B cell (primary cell): ENCODE results near the gene EXOC6. TPM values are rescaled to one million over a fixed set of nuclear protein-coding genes. Genes with fewer than 3 reads are reported as not detected.

Source experiments
- ATAC-seq: fragments of 200-7000 bp; cut with Tn5 transposase; one replicate; pipeline ENCODE4 v1.10.0; 2021; ENCODE audit warnings: low read depth, mild to moderate bottlenecking, moderate number of reproducible peaks, moderate library complexity
- CTCF ChIA-PET: fragments of 350-600 bp; sonication (Branson Sonifier 250); formaldehyde crosslinking; loops from one replicate; lab custom pipeline; 2021; ENCODE audit warnings: antibody characterized with exemption, inconsistent platforms; lab: Charles Lee
- POLR2A ChIA-PET: fragments of 350-600 bp; sonication (Branson Sonifier 250); formaldehyde crosslinking; loops from one replicate; lab custom pipeline; 2021; ENCODE audit warnings: antibody characterized with exemption; lab: Charles Lee
- DNase-seq: peaks from one replicate; pipeline ENCODE4 v3.0.0; 2013
- H2AFZ ChIP-seq: 2 replicates; pipeline ENCODE4 v1.6.1; 2012; ENCODE audit warnings: mild to moderate bottlenecking, low read depth, low read length; ENCODE audit not compliant: insufficient read depth, poor library complexity, severe bottlenecking
- H3K27ac ChIP-seq, 2 donors: 1 replicate in 1 of 2; 2 replicates in 1 of 2; pipeline ENCODE4 v1.5.1; 2012 to 2013; ENCODE audit warnings: low read length in 2 of 2, mild to moderate bottlenecking in 2 of 2, moderate library complexity in 1 of 2
- H3K27me3 ChIP-seq, 4 experiments: fragments of 200-600 bp in 1 of 4; sonication (generic) in 1 of 4; replicated peaks in 1 of 4; 1 replicate in 2 of 4; 2 replicates in 2 of 4; pipeline versions ENCODE4 v1.6.1 to v1.7.0; 2013 to 2016; ENCODE audit warnings: low read length in 3 of 4, mild to moderate bottlenecking in 2 of 4, mixed read lengths in 1 of 4, moderate library complexity in 1 of 4; ENCODE audit not compliant: insufficient read depth in 4 of 4, control insufficient read depth in 3 of 4; ENCODE audit errors: control extremely low read depth in 1 of 4
- H3K36me3 ChIP-seq, 2 experiments: replicated peaks in 1 of 2; 1 replicate in 1 of 2; 2 replicates in 1 of 2; pipeline versions ENCODE4 v1.6.1 to v1.7.1; 2013; ENCODE audit warnings: low read length in 1 of 2; ENCODE audit not compliant: insufficient read depth in 2 of 2, control insufficient read depth in 1 of 2; ENCODE audit errors: control extremely low read depth in 1 of 2, extremely low read depth in 1 of 2
- H3K4me1 ChIP-seq, 2 donors: fragments of 200-600 bp in 1 of 2; sonication (generic) in 1 of 2; 1 replicate in 1 of 2; 2 replicates in 1 of 2; pipeline versions ENCODE4 v1.5.1 to v1.6.1; 2013 to 2017; ENCODE audit warnings: low read length in 2 of 2; ENCODE audit not compliant: control insufficient read depth in 2 of 2, insufficient read depth in 2 of 2
- H3K4me2 ChIP-seq: replicated peaks from 2 replicates; pipeline ENCODE3; 2012; ENCODE audit warnings: mild to moderate bottlenecking, low read depth, low read length; ENCODE audit not compliant: poor library complexity, severe bottlenecking
- H3K4me3 ChIP-seq, 5 experiments: fragments of 200-600 bp in 1 of 5; sonication (generic) in 1 of 5; 1 replicate in 3 of 5; 2 replicates in 2 of 5; pipeline versions ENCODE4 v1.5.1 to v1.7.0; 2011 to 2016; ENCODE audit warnings: low read length in 4 of 5, mild to moderate bottlenecking in 4 of 5, low read depth in 2 of 5, control low read depth in 1 of 5, moderate library complexity in 1 of 5; ENCODE audit not compliant: insufficient read depth in 1 of 5; ENCODE audit errors: control extremely low read depth in 1 of 5, extremely low read depth in 1 of 5
- H3K79me2 ChIP-seq: fragments of 200-600 bp; sonication (generic); one replicate; pipeline ENCODE4 v1.6.0; 2016; ENCODE audit warnings: low read length; ENCODE audit not compliant: control insufficient read depth, insufficient read depth
- H3K9ac ChIP-seq: fragments of 200-600 bp; sonication (generic); 2 replicates; pipeline ENCODE4 v1.6.1; 2017; ENCODE audit warnings: mild to moderate bottlenecking, low read length, moderate library complexity
- H3K9me3 ChIP-seq, 3 donors: one replicate each; pipeline versions ENCODE4 v1.6.1 to v1.7.1; 2013; ENCODE audit warnings: low read length in 2 of 3; ENCODE audit not compliant: control insufficient read depth in 2 of 3, insufficient read depth in 1 of 3; ENCODE audit errors: control extremely low read depth in 1 of 3
- H4K20me1 ChIP-seq: 2 replicates; pipeline ENCODE4 v1.6.0; 2012; ENCODE audit warnings: mild to moderate bottlenecking, low read length; ENCODE audit not compliant: insufficient read depth, control insufficient read depth, poor library complexity, severe bottlenecking
- H3K27ac Mint-ChIP-seq: one replicate; pipeline ENCODE4 v1.8.0; 2021; ENCODE audit warnings: mixed read lengths
- H3K27me3 Mint-ChIP-seq: one replicate; pipeline ENCODE4 v1.8.0; 2021; ENCODE audit warnings: mixed read lengths
- H3K4me1 Mint-ChIP-seq: one replicate; pipeline ENCODE4 v1.8.0; 2021; ENCODE audit warnings: mixed read lengths
- H3K4me3 Mint-ChIP-seq: one replicate; pipeline ENCODE4 v1.8.0; 2021; ENCODE audit warnings: mixed read lengths
- H3K9me3 Mint-ChIP-seq: one replicate; pipeline ENCODE4 v1.8.0; 2022; ENCODE audit warnings: mixed read lengths; ENCODE audit not compliant: insufficient read depth
- CTCF ChIP-seq: fragments of 200-600 bp; IDR thresholded peaks from one replicate; pipeline ENCODE4 v1.8.0; 2022; ENCODE audit warnings: antibody characterized with exemption, mild to moderate bottlenecking
- EZH2 ChIP-seq: IDR thresholded peaks from 2 replicates; pipeline ENCODE4 v1.6.1; 2012; ENCODE audit warnings: borderline replicate concordance, low read depth, mild to moderate bottlenecking, moderate library complexity, low read length; ENCODE audit not compliant: insufficient read depth, poor library complexity, severe bottlenecking
- WGBS: methylation state at CpG from one replicate; pipeline ENCODE4 v1.1.5; 2013; ENCODE audit warnings: missing lambda C conversion rate; ENCODE audit not compliant: insufficient coverage; 5-methylcytosine and 5-hydroxymethylcytosine counted together
- intact Hi-C: fragments of 100-400 bp; cut with micrococcal nuclease; formaldehyde crosslinking; loops from one replicate; pipeline ENCODE4 v1.10.0; 2022
- polyA plus RNA-seq: library from polyadenylated mRNA; depleted of rRNA; stranded (reverse); fragments of >200 nt; gene quantifications from 2 replicates; pipeline ENCODE4 v1.2.3, GENCODE V29; 2012
- total RNA-seq, 2 donors: library from RNA; stranded (reverse); fragments of 120-200 nt in 1 of 2; gene quantifications; 1 replicate in 1 of 2; 2 replicates in 1 of 2; pipeline versions ENCODE4 v1.2.3 to v1.2.4, GENCODE V29; 2013 to 2022

EXOC6 gene
- total and polyA plus RNA-seq, 2 donors (not counting 1 experiment from before 2014, with no cell fraction given), result 7.9 to 22.6 TPM

- Histone ChIP-seq H3K27me3 (no peaks in the 10 kb centered on the region), H3K4me2 (peak overlapping the region; percentile 9), H3K27ac (no peak overlapping the region), H3K4me1 (peaks cover 2 to 20% of the 10 kb centered on the region in 2 donors), H2AFZ (no peak overlapping the region), H3K79me2 (peaks cover 74% of the 10 kb centered on the region), H3K9me3 (no peaks in the 10 kb centered on the region), H4K20me1 (peaks cover 15% of the 10 kb centered on the region), H3K4me3 (no peak overlapping the region), H3K9ac (no peak overlapping the region), H3K36me3 (no peaks in the 10 kb centered on the region)
- no peak for ATAC-seq
- ChIA-PET POLR2A (interaction anchor here (0.6 kb wide), 1 partner anchor 169 kb away, joined by 6 read pairs; no protein-coding TSS in a partner anchor), CTCF (interaction anchor here (0.6 to 2.1 kb wide), 10 partner anchors 9 to 482 kb away, joined by 3 to 14 read pairs (median 4); partner anchors contain the start of gene HHEX)
- WGBS, result 17% methylated on average over 1 of the region's 4 CpGs
- Mint-ChIP-seq H3K27me3 (no peaks in the 10 kb centered on the region), H3K27ac (no peak overlapping the region), H3K9me3 (no peaks in the 10 kb centered on the region), H3K4me3 (peak overlapping the region; percentile 1), H3K4me1 (peaks cover 42% of the 10 kb centered on the region)
- intact Hi-C loops, result no loop called here
- TF ChIP-seq CTCF (no peak), EZH2 (no peak)
- DNase-seq, result no peak
These were observed 28.3 kb downstream of the EXOC6 start for GRCh38 chr10:92876509-92877036.

GRCh38 chr10:92880233-92880861 is 32.0 kb downstream of the EXOC6 start:
- WGBS, result no CpG with 5 or more reads among the region's 4 CpGs

More at GRCh38 chr10:92880233-92880861, 32.0 kb downstream of the EXOC6 start:
- CTCF ChIA-PET, result interaction anchor here (0.6 to 3.0 kb wide), 19 partner anchors 8 to 363 kb away, joined by 3 to 27 read pairs (median 4); partner anchors contain the start of genes EXOC6, HHEX and IDE
- Histone ChIP-seq H3K9me3 (no peaks in the 10 kb centered on the region), H3K9ac (no peak overlapping the region), H3K4me3 (no peak overlapping the region), H3K27me3 (no peaks in the 10 kb centered on the region), H3K36me3 (no peaks in the 10 kb centered on the region), H3K4me2 (no peak overlapping the region), H2AFZ (no peak overlapping the region), H3K27ac (no peak overlapping the region), H3K79me2 (peaks cover 66% of the 10 kb centered on the region), H4K20me1 (peaks cover 13% of the 10 kb centered on the region), H3K4me1 (peaks cover 0 to 12% of the 10 kb centered on the region in 2 donors)
- H3K4me1 Mint-ChIP-seq, result peaks cover 29% of the 10 kb centered on the region
- POLR2A ChIA-PET, result interaction anchor here (0.6 kb wide), 1 partner anchor 750 kb away, joined by 5 read pairs; no protein-coding TSS in a partner anchor
- no peak overlapping the region for H3K27ac Mint-ChIP-seq
- TF ChIP-seq EZH2, result no peak
- peak; percentile 78 for TF ChIP-seq CTCF
- intact Hi-C loops, result loop anchor here (1.0 to 10.0 kb wide), 6 partner anchors 32 to 363 kb away; partner anchors contain the start of gene EXOC6
- H3K4me3 Mint-ChIP-seq, result no peak overlapping the region
- ATAC-seq (peak; percentile 39), DNase-seq (peak; percentile 70)
- H3K9me3 Mint-ChIP-seq, result no peaks in the 10 kb centered on the region
- H3K27me3 Mint-ChIP-seq, result no peaks in the 10 kb centered on the region
